ENCODE measurements around the gene TNRC6A. TPM values are rescaled to one million over a fixed set of nuclear protein-coding genes. Genes with fewer than 3 reads are reported as not detected.
"Not testable (repeated sequence)": the region's sequence is repeated elsewhere in the genome, so short reads cannot be mapped to it uniquely, and the experiment has no call there.

The TNRC6A gene
- total RNA-seq, 2 experiments from 2014 or later: 37.4 to 37.8 TPM

DNA sequence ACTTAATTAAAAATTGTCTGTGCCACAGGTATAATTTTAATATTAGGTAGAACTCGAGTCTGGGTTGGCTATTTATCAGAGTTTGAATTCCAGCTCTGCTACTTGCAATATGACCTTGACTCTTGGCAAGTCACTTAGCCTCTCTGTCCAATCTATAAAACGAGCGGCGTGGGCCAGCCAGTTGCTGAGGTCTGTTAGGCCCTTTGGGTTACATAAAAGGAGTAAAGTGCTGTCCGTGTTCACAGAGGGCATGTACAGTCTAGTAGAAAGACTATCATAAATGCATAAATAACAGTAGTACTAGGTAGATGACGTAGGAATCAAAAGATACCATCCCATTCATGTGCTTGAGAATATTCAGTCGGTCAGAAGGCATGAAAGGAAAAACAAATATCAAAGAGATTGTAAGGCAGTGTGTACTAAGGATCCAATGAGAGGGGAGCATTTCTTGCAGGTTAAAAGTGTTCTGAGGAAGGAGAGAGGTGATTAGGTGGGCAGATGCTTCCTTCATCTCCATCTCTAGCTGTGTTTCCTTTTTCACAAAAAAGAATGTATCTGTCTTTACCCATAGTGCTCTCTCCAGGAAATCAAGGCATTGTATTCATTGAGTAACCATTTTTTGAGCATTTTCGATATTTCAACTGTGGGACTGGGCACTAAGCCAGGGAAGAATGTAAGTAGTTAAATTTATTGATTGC is 2.4 kb downstream of the TNRC6A start:
- Mint-ChIP-seq H3K9me3 (no peaks in the 10 kb centered on the region), H3K36me3 (ENCODE audit: low read depth) (peaks cover 36% of the 10 kb centered on the region), H3K4me3 (peak overlapping the region; percentile 0), H3K27me3 (no peaks in the 10 kb centered on the region), H3K4me1 (peaks cover 45% of the 10 kb centered on the region), H3K27ac (no peak overlapping the region)
- DNase-seq: no peak
- ChIA-PET POLR2A (interaction anchor here (0.5 kb wide), 1 partner anchor 832 kb away, joined by 3 read pairs; no protein-coding TSS in a partner anchor), CTCF (no interaction called here)

DNA sequence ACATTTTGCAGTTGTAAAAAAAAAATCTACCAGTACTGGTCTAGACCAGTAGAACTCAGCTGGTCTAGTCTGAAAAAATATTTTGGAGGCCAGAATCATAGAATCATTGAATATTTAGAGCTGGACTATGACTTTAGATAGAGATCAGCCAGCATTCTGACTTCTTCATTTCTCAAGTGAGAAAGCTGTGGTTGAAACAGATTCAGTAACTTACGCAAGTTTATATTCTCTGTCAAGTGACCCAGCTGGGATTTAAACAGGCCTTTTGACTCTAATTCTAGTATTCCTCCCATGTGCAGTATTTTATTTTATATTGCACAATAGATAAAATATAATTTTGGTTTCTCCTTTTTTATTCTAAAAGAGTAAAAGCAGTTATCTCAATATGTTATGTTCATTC is 4.9 kb downstream of the TNRC6A start:
- no peak overlapping the region for H3K27ac Mint-ChIP-seq
- CTCF ChIA-PET: no interaction called here
- no peaks in the 10 kb centered on the region for H3K9me3 Mint-ChIP-seq
- no peaks in the 10 kb centered on the region for H3K27me3 Mint-ChIP-seq
- H3K4me1 Mint-ChIP-seq: peaks cover 49% of the 10 kb centered on the region
- peaks cover 37% of the 10 kb centered on the region for H3K36me3 Mint-ChIP-seq (ENCODE audit: low read depth)
- no peak overlapping the region for H3K4me3 Mint-ChIP-seq
- DNase-seq: no peak
- POLR2A ChIA-PET: interaction anchor here (0.6 to 1.1 kb wide), 2 partner anchors 44 to 195 kb away, joined by 3 read pairs; partner anchors contain the start of gene RBBP6

DNA sequence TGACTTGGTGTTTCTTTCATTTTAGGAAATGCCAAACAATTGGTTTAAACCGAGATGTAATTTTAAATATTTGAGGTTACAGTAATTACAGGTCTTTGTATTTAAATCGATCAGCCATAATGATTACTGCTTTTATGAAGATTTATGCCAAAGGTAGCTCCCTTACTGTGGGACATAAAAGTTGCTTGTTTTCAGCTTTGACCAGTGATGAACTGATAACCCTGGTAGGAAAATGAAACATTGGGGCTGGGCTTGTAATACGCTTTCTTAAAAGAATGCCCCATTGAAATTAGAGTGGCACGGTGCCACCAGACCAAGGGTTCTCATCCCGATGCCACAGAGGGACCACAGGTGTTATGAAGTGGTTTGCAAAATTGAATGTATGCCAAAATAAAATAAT is 7.3 kb downstream of the TNRC6A start:
- ChIA-PET CTCF (no interaction called here), POLR2A (interaction anchor here (1.2 kb wide), 1 partner anchor 108 kb away, joined by 3 read pairs; no protein-coding TSS in a partner anchor)
- H3K36me3 Mint-ChIP-seq (ENCODE audit: low read depth): peaks cover 37% of the 10 kb centered on the region
- H3K9me3 Mint-ChIP-seq: no peaks in the 10 kb centered on the region
- H3K27me3 Mint-ChIP-seq: no peaks in the 10 kb centered on the region
- no peak for DNase-seq
- H3K27ac Mint-ChIP-seq: no peak overlapping the region
- no peak overlapping the region for H3K4me3 Mint-ChIP-seq
- H3K4me1 Mint-ChIP-seq: peaks cover 43% of the 10 kb centered on the region

DNA sequence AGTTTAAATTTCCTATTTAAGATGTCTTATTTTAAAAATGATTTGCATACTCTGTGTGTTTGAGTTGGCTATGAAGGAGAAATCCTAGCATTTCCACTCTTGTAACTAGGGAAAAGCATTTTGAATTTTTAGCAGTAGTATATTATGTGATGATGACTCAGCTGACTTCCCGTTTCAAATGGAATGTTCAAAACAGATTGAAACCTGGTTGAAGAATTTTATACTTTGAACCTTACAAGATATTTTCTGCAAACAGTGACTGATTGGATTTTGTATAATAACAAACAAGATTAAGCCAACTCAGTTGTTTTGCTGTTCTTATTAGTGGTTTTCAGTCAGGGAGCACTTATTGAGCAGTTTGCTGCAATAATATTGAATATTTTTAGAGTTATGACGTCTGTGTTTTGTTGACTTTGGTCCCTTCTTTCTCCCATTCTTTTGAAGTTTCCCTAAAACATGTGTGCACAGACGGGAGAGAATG is 8.0 kb downstream of the TNRC6A start:
- no peak for DNase-seq
- Mint-ChIP-seq H3K27me3 (no peaks in the 10 kb centered on the region), H3K36me3 (ENCODE audit: low read depth) (peaks cover 35% of the 10 kb centered on the region), H3K4me1 (peaks cover 37% of the 10 kb centered on the region), H3K4me3 (no peak overlapping the region), H3K27ac (no peak overlapping the region), H3K9me3 (no peaks in the 10 kb centered on the region)
- ChIA-PET POLR2A (interaction anchor here (0.9 to 1.2 kb wide), 2 partner anchors 14 to 109 kb away, joined by 3 read pairs; no protein-coding TSS in a partner anchor), CTCF (interaction anchor here (0.6 kb wide), 1 partner anchor 171 kb away, joined by 4 read pairs; no protein-coding TSS in a partner anchor)

DNA sequence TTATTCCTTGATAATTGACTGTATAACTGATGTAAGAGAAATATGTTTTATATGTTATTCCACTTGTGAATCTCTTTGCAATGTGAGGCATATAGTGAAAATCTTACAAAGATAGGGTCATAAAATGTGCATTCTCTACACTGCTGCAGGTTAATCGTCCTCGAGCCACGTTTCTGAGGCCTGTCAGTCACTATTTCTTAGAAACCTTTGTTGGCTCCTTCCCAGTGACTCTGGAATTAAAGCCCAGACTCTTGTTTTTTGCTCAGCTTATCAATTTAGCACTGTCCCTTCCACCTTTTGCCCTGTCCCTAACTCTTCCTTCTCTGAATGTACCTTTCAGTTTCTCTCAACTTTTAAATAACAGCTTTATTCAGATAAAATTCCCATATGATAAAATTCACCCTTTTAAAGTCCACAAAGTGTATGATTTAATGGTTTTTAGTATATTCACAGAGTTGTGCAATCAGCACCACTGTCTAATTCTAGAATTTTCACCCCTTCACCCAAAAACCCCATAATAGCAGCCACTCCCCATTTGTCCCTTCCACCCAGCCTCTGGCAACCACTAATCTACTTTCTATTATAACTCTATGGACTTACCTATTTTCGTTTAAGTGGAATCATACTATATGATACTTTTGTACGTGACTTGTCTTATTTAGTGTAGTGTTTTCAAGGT is 8.6 kb downstream of the TNRC6A start:
- no peak for DNase-seq
- POLR2A ChIA-PET: interaction anchor here (0.9 kb wide), 1 partner anchor 13 kb away, joined by 3 read pairs; no protein-coding TSS in a partner anchor
- CTCF ChIA-PET: interaction anchor here (0.6 kb wide), 1 partner anchor 171 kb away, joined by 4 read pairs; no protein-coding TSS in a partner anchor
- Mint-ChIP-seq H3K27ac (no peak overlapping the region), H3K27me3 (no peaks in the 10 kb centered on the region), H3K9me3 (no peaks in the 10 kb centered on the region), H3K4me1 (peaks cover 37% of the 10 kb centered on the region), H3K36me3 (ENCODE audit: low read depth) (peaks cover 36% of the 10 kb centered on the region), H3K4me3 (no peak overlapping the region)

DNA sequence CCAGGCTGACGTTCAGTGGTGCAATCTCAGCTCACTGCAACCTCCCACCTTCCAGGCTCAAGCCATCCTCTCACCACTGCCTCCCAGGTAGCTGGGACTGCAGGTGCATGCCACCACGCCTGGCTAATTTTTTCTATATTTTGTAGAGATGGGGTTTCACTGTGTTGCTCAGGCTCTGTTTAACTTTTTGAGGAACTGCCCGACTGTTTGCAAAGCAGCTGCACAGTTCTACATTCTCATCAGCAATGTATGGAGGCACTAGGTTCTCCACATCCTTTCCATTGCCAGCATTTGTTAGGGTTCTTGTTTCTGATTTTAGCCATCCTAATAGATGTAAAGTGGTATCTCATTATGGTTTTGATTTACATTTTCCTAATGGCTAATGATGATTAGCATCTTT is 9.4 kb downstream of the TNRC6A start:
- Mint-ChIP-seq H3K27ac (no peak overlapping the region), H3K36me3 (ENCODE audit: low read depth) (peaks cover 28% of the 10 kb centered on the region), H3K9me3 (no peaks in the 10 kb centered on the region), H3K4me3 (no peak overlapping the region), H3K27me3 (no peaks in the 10 kb centered on the region), H3K4me1 (peaks cover 29% of the 10 kb centered on the region)
- no peak for DNase-seq
- ChIA-PET POLR2A (no interaction called here), CTCF (interaction anchor here (0.8 kb wide), 1 partner anchor 11 kb away, joined by 3 read pairs; no protein-coding TSS in a partner anchor)

DNA sequence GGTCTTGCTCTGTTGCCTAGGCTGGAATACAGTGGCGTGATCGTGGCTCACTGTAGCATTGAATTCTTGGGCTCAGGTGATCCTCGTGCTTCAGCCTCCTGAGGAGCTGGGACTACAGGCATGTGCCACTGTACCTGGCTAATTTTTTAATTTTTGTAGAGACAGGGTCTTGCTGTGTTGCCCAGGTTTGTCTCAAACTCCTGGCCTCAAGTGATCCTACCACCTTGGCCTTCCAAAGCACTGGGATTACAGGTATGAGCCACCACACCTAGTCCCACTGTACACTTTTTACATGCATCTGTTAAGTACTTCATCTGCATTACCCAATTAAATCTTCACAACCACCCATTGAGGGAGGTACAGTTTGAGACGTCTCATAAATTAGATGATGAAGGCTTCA is 12.4 kb downstream of the TNRC6A start:
- Mint-ChIP-seq H3K36me3 (ENCODE audit: low read depth) (peaks cover 38% of the 10 kb centered on the region), H3K4me1 (peaks cover 42% of the 10 kb centered on the region), H3K9me3 (no peaks in the 10 kb centered on the region)

DNA sequence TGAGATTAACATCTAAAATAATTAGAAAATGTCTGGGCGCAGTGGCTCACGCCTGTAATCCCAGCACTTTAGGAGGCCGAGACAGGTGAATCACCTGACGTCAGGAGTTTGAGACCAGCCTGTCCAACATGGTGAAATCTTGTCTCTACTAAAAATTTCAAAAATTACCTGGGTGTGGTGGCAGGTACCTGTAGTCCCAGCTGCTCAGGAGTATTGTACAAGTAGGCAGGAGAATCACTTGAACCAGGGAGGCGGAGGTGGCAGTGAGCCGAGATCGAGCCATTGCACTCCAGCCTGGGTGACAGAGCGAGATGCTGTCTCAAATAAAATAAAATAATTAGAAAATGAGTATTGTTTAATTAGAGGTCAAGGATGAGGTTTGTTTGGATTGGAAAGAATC is 13.2 kb downstream of the TNRC6A start:
- Mint-ChIP-seq H3K4me1 (peaks cover 44% of the 10 kb centered on the region), H3K36me3 (ENCODE audit: low read depth) (peaks cover 42% of the 10 kb centered on the region)
- H3K27ac Mint-ChIP-seq, H3K4me3 Mint-ChIP-seq, H3K9me3 Mint-ChIP-seq, H3K27me3 Mint-ChIP-seq, CTCF ChIA-PET, DNase-seq: not testable (repeated sequence)
- POLR2A ChIA-PET: interaction anchor here (0.9 kb wide), 1 partner anchor 12 kb away, joined by 3 read pairs; no protein-coding TSS in a partner anchor

More for the DNA sequence above, 12.4 kb downstream of the TNRC6A start:
- H3K4me3 Mint-ChIP-seq: no peak overlapping the region
- CTCF ChIA-PET: no interaction called here
- POLR2A ChIA-PET: no interaction called here
- no peaks in the 10 kb centered on the region for H3K27me3 Mint-ChIP-seq
- no peak overlapping the region for H3K27ac Mint-ChIP-seq
- no peak for DNase-seq

DNA sequence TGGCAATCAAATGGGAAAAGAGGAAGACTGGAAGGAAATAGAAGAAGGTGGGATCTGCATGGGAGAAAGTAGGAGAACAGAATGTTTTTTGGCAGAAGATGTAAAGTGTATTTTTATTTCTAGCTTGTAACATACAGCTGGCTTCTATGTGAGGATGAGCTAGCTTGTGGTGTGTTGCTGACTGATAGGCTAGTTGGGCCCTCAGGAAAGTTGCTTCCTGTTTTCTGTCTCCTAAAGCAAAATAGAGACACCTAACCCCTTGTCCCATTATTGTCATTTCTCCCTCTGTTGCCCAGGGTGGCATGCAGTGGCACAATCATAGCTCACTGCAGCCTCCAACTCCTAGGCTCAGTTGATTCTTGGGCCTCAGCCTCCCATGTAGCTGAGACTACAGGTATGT is 15.9 kb downstream of the TNRC6A start:
- H3K9me3 Mint-ChIP-seq: no peaks in the 10 kb centered on the region
- H3K27ac Mint-ChIP-seq: no peak overlapping the region
- H3K4me1 Mint-ChIP-seq: peaks cover 50% of the 10 kb centered on the region
- no peak overlapping the region for H3K4me3 Mint-ChIP-seq
- H3K27me3 Mint-ChIP-seq: no peaks in the 10 kb centered on the region
- POLR2A ChIA-PET: interaction anchor here (1.3 kb wide), 1 partner anchor 30 kb away, joined by 3 read pairs; no protein-coding TSS in a partner anchor
- no peak for DNase-seq
- CTCF ChIA-PET: no interaction called here
- peaks cover 43% of the 10 kb centered on the region for H3K36me3 Mint-ChIP-seq (ENCODE audit: low read depth)

DNA sequence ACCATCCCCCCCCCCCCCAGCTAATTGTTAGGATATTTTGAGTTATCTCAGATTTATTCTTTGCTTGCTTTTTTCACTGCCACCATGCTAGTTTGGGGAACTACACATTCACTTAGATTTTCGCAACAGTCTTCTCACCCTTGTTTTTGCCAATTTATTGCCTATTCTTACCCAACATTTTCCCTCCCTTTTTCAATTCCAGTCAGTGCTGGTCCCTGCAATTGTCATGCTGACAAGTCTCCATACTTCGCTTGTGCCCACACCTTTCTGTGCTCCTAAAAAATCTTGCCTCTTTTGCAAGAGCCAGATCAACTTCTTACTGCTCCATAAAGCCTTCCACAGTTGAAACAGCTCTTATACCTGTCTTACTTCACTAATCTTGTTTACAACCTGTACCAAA is 16.3 kb downstream of the TNRC6A start:
- ChIA-PET CTCF (interaction anchor here (0.9 kb wide), 1 partner anchor 160 kb away, joined by 4 read pairs; no protein-coding TSS in a partner anchor), POLR2A (interaction anchor here (0.6 to 1.3 kb wide), 2 partner anchors 30 to 511 kb away, joined by 3 to 4 read pairs; no protein-coding TSS in a partner anchor)
- Mint-ChIP-seq H3K4me3 (no peak overlapping the region), H3K27me3 (no peaks in the 10 kb centered on the region), H3K27ac (no peak overlapping the region), H3K36me3 (ENCODE audit: low read depth) (peaks cover 42% of the 10 kb centered on the region), H3K4me1 (peaks cover 48% of the 10 kb centered on the region), H3K9me3 (no peaks in the 10 kb centered on the region)
- DNase-seq: no peak

DNA sequence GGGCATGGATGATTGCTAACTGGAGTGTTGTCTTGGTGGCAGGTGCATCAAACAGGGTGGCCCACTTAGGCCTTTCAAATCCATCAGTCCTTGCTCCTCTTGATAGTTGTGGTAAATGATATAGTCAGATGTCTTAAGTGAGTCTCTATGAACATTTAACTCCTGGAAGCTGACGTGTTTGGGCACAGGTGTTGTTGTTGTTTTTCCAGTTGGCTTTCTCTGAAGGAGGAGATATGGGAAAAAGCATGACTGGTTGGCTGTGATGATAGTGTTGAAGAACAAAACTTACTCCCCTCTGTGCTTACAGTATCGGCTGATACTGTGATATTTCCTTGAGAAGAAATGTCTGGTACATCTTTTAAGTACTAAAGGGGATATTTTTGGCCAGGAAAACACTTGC is 18.0 kb downstream of the TNRC6A start:
- H3K4me1 Mint-ChIP-seq: peaks cover 49% of the 10 kb centered on the region
- POLR2A ChIA-PET: interaction anchor here (1.1 kb wide), 1 partner anchor 9 kb away, joined by 4 read pairs; no protein-coding TSS in a partner anchor

DNA sequence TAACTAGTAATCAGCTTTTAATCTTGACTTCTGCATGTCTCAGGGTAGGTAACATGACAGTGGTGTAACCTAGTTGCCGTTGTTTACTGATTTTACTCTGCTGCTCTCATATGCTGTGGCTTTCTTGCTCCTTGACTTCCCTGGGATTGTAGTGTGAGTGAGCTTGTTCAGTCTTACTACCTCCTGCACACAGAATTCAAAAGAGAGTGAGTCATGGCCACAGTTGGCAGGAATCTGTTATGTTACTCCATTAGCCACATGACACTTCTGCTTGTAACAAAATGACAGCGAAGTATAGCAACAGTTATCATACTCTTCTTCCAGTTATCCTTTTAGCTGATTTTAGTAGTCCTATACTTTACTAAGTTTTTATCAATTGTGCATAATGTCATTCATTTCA is 18.8 kb downstream of the TNRC6A start:
- Mint-ChIP-seq H3K4me1 (peaks cover 55% of the 10 kb centered on the region), H3K4me3 (no peak overlapping the region), H3K9me3 (no peaks in the 10 kb centered on the region), H3K27ac (no peak overlapping the region), H3K36me3 (ENCODE audit: low read depth) (peaks cover 31% of the 10 kb centered on the region), H3K27me3 (no peaks in the 10 kb centered on the region)
- ChIA-PET CTCF (no interaction called here), POLR2A (interaction anchor here (1.1 kb wide), 1 partner anchor 9 kb away, joined by 4 read pairs; no protein-coding TSS in a partner anchor)
- no peak for DNase-seq

More for the DNA sequence above, 18.0 kb downstream of the TNRC6A start:
- Mint-ChIP-seq H3K4me3 (no peak overlapping the region), H3K9me3 (no peaks in the 10 kb centered on the region), H3K27me3 (no peaks in the 10 kb centered on the region), H3K36me3 (ENCODE audit: low read depth) (peaks cover 31% of the 10 kb centered on the region), H3K27ac (no peak overlapping the region)
- DNase-seq: no peak
- CTCF ChIA-PET: no interaction called here

DNA sequence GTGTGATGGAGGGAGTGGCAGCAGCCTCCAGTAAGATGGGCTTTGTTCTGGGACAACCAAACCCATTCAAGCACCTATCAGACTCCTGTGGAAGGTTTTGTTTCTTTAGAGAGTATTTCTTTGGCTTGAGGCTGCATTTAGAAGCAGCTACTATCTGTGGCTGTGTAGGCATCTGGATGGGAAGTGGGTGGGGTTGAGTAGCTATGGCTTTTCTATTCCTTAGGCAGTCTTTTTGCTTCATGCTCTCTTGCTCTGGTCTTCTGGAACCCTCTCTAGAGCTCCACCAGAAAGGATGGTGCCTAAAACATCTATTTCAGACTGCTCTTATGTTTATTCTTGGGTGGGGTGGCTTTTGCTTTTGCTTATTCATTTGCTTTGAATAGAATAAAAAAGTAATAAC is 19.9 kb downstream of the TNRC6A start:
- POLR2A ChIA-PET: no interaction called here
- H3K36me3 Mint-ChIP-seq (ENCODE audit: low read depth): peaks cover 33% of the 10 kb centered on the region
- H3K9me3 Mint-ChIP-seq: no peaks in the 10 kb centered on the region
- peaks cover 55% of the 10 kb centered on the region for H3K4me1 Mint-ChIP-seq
- CTCF ChIA-PET: no interaction called here
- H3K4me3 Mint-ChIP-seq: no peak overlapping the region
- no peak for DNase-seq
- H3K27ac Mint-ChIP-seq: no peak overlapping the region
- no peaks in the 10 kb centered on the region for H3K27me3 Mint-ChIP-seq
